ENCODE data around the gene PDK2. TPM values are rescaled to one million over a fixed set of nuclear protein-coding genes. Genes with fewer than 3 reads are reported as not detected.
A peak's percentile ranks its signal among the peaks of the same experiment; 100 is the strongest.

PDK2 gene
- total RNA-seq, 4 donors from 2014 or later = 111 to 335 (median 124) TPM

GRCh38 chr17:50062293-50063243 is 32.6 kb upstream of the PDK2 start:
- Histone ChIP-seq H3K4me1 (peaks cover 87 to 99% of the 10 kb centered on the region in 2 donors), H3K9me3 (no peaks in the 10 kb centered on the region), H3K4me3 (no peak overlapping the region), H3K36me3 (no peaks in the 10 kb centered on the region), H3K27me3 (no peaks in the 10 kb centered on the region), H3K27ac (peak overlapping the region; percentile 91 to 96 (median 92))
- intact Hi-C loops (cut with DNase I; ENCODE audit: low total_unique reads) = no loop called here
- peak; percentile 35 to 53 for ATAC-seq
- TF ChIP-seq POLR2A (IDR thresholded peaks at IDR 0.05) (peak in 1 of 2 donors; percentile 6), CTCF (IDR thresholded peaks at IDR 0.05 in 4 of 5, conservative IDR thresholded peaks at IDR 0.05 in 1 of 5) (no peak)
- peak; percentile 59 to 88 for DNase-seq
- in situ Hi-C loops (cut with MboI; ENCODE audit: low sequenced_read_pairs in 4 of 4) = no loop called here

GRCh38 chr17:50063561-50064252 is 31.4 kb upstream of the PDK2 start:
- ATAC-seq (no peak), DNase-seq (no peak)
- H3K4me3 ChIP-seq = no peak overlapping the region
- peaks cover 92 to 98% of the 10 kb centered on the region in 2 donors for H3K4me1 ChIP-seq
- peak overlapping the region; percentile 91 to 96 (median 92) for H3K27ac ChIP-seq
- H3K9me3 ChIP-seq = no peaks in the 10 kb centered on the region
- H3K36me3 ChIP-seq = no peaks in the 10 kb centered on the region
- in situ Hi-C loops (cut with MboI; ENCODE audit: low sequenced_read_pairs in 4 of 4) (no loop called here), intact Hi-C loops (cut with DNase I; ENCODE audit: low total_unique reads) (no loop called here)
- no peak for TF ChIP-seq POLR2A (IDR thresholded peaks at IDR 0.05)
- TF ChIP-seq CTCF (IDR thresholded peaks at IDR 0.05 in 4 of 5, conservative IDR thresholded peaks at IDR 0.05 in 1 of 5) = no peak
- no peaks in the 10 kb centered on the region for H3K27me3 ChIP-seq

GRCh38 chr17:50064253-50065001 is 30.7 kb upstream of the PDK2 start:
- peak in 1 of 2 donors; percentile 29 for ATAC-seq
- peaks cover 85 to 90% of the 10 kb centered on the region in 2 donors for H3K4me1 ChIP-seq
- H3K36me3 ChIP-seq = peaks cover 0 to 4% of the 10 kb centered on the region in 2 donors
- H3K4me3 ChIP-seq = no peak overlapping the region
- peak in 1 of 2 donors; percentile 56 for DNase-seq
- intact Hi-C loops (cut with DNase I; ENCODE audit: low total_unique reads) (no loop called here), in situ Hi-C loops (cut with MboI; ENCODE audit: low sequenced_read_pairs in 4 of 4) (no loop called here)
- peak overlapping the region; percentile 91 to 96 (median 92) for H3K27ac ChIP-seq
- H3K27me3 ChIP-seq = no peaks in the 10 kb centered on the region
- no peaks in the 10 kb centered on the region for H3K9me3 ChIP-seq
- TF ChIP-seq CTCF (IDR thresholded peaks at IDR 0.05 in 4 of 5, conservative IDR thresholded peaks at IDR 0.05 in 1 of 5) = no peak
- no peak for TF ChIP-seq POLR2A (IDR thresholded peaks at IDR 0.05)

- no peak for ATAC-seq
- peaks cover 79 to 84% of the 10 kb centered on the region in 2 donors for H3K4me1 ChIP-seq
- DNase-seq = no peak
- no peak overlapping the region for H3K4me3 ChIP-seq
- peak overlapping the region; percentile 91 to 96 (median 92) for H3K27ac ChIP-seq
- in situ Hi-C loops (cut with MboI; ENCODE audit: low sequenced_read_pairs in 4 of 4) = no loop called here
- TF ChIP-seq POLR2A (IDR thresholded peaks at IDR 0.05) (no peak), CTCF (IDR thresholded peaks at IDR 0.05 in 4 of 5, conservative IDR thresholded peaks at IDR 0.05 in 1 of 5) (no peak)
- H3K27me3 ChIP-seq = no peaks in the 10 kb centered on the region
- peaks cover 0 to 8% of the 10 kb centered on the region in 2 donors for H3K36me3 ChIP-seq
- intact Hi-C loops (cut with DNase I; ENCODE audit: low total_unique reads) = no loop called here
- no peaks in the 10 kb centered on the region for H3K9me3 ChIP-seq
Observed at GRCh38 chr17:50065056-50065455, 30.1 kb upstream of the PDK2 start.
